ENCODE results near the gene PTPRG. TPM values are rescaled to one million over a fixed set of nuclear protein-coding genes. Genes with fewer than 3 reads are reported as not detected.
A peak's percentile ranks its signal among the peaks of the same experiment; 100 is the strongest.
"Not testable (repeated sequence)": the region's sequence is repeated elsewhere in the genome, so short reads cannot be mapped to it uniquely, and the experiment has no call there.

PTPRG gene
- total RNA-seq, 3 donors from 2014 or later = 28.9 to 54.7 (median 40.4) TPM

- no peaks in the 10 kb centered on the region for H3K36me3 ChIP-seq (ENCODE audit: low read depth)
- peaks cover 4% of the 10 kb centered on the region for H3K4me1 ChIP-seq (ENCODE audit: low read depth)
- no peak for DNase-seq
- no peaks in the 10 kb centered on the region for H3K9me3 ChIP-seq
- no peak overlapping the region for H3K4me3 ChIP-seq
- no peak for ATAC-seq
- TF ChIP-seq CTCF (IDR thresholded peaks at IDR 0.05) = no peak
- intact Hi-C loops (cut with DNase I, micrococcal nuclease) = no loop called here
Measured at GRCh38 chr3:61691466-61691865, 130.1 kb downstream of the PTPRG start.

GRCh38 chr3:61697301-61697700, 135.9 kb downstream of the PTPRG start:
- Histone ChIP-seq H3K4me3 (no peak overlapping the region), H3K9me3 (no peaks in the 10 kb centered on the region), H3K36me3 (ENCODE audit: low read depth) (no peaks in the 10 kb centered on the region), H3K4me1 (ENCODE audit: low read depth) (no peaks in the 10 kb centered on the region)
- intact Hi-C loops (cut with DNase I, micrococcal nuclease) = no loop called here
- no peak for TF ChIP-seq CTCF (IDR thresholded peaks at IDR 0.05)
- ATAC-seq (no peak), DNase-seq (no peak)

- DNase-seq; intact Hi-C loops (cut with DNase I, micrococcal nuclease): not testable (repeated sequence)
- ATAC-seq = peak; percentile 49
Measured at GRCh38 chr3:61698278-61699072, 137.1 kb downstream of the PTPRG start.

GRCh38 chr3:61699622-61700021, 138.3 kb downstream of the PTPRG start:
- no peak overlapping the region for H3K4me3 ChIP-seq
- no peaks in the 10 kb centered on the region for H3K36me3 ChIP-seq (ENCODE audit: low read depth)
- DNase-seq (no peak), ATAC-seq (no peak)
- no peaks in the 10 kb centered on the region for H3K4me1 ChIP-seq (ENCODE audit: low read depth)
- TF ChIP-seq CTCF (IDR thresholded peaks at IDR 0.05) = no peak
- intact Hi-C loops (cut with DNase I, micrococcal nuclease) = no loop called here
- H3K9me3 ChIP-seq = no peaks in the 10 kb centered on the region

More at GRCh38 chr3:61698278-61699072, 137.1 kb downstream of the PTPRG start:
- not testable (repeated sequence) for H3K4me1 ChIP-seq (ENCODE audit: low read depth); H3K4me3 ChIP-seq; H3K36me3 ChIP-seq (ENCODE audit: low read depth); H3K9me3 ChIP-seq

GRCh38 chr3:61701011-61701410, 139.6 kb downstream of the PTPRG start:
- intact Hi-C loops (cut with DNase I, micrococcal nuclease) = no loop called here
- no peak overlapping the region for H3K4me3 ChIP-seq
- H3K9me3 ChIP-seq = no peaks in the 10 kb centered on the region
- H3K36me3 ChIP-seq (ENCODE audit: low read depth) = no peaks in the 10 kb centered on the region
- no peaks in the 10 kb centered on the region for H3K4me1 ChIP-seq (ENCODE audit: low read depth)
- DNase-seq (no peak), ATAC-seq (no peak)
- TF ChIP-seq CTCF (IDR thresholded peaks at IDR 0.05) = no peak

- Histone ChIP-seq H3K4me1 (ENCODE audit: low read depth) (no peaks in the 10 kb centered on the region), H3K4me3 (no peak overlapping the region), H3K36me3 (ENCODE audit: low read depth) (no peaks in the 10 kb centered on the region), H3K9me3 (no peaks in the 10 kb centered on the region)
- no peak for TF ChIP-seq CTCF (IDR thresholded peaks at IDR 0.05)
- ATAC-seq (no peak), DNase-seq (no peak)
- intact Hi-C loops (cut with DNase I, micrococcal nuclease) = no loop called here
Measured at GRCh38 chr3:61702453-61702852, 141.1 kb downstream of the PTPRG start.

Measured in mucosa of descending colon (tissue), 3 donors.